HCT116 (cell line): ENCODE measurements around the gene SPTBN1.

Experiments used
- CTCF ChIP-seq, 3 experiments: fragments of 200-600 bp in 1 of 3; sonication (generic) in 1 of 3; IDR thresholded peaks in 2 of 3; conservative IDR thresholded peaks in 1 of 3; 2 replicates each; pipeline ENCODE4 v1.5.1; 2012 to 2017; ENCODE audit warnings: low read depth in 2 of 3, low read length in 2 of 3, antibody characterized with exemption in 1 of 3, borderline replicate concordance in 1 of 3, control low read depth in 1 of 3, mild to moderate bottlenecking in 1 of 3, mixed read lengths in 1 of 3, mixed run types in 1 of 3, moderate library complexity in 1 of 3; ENCODE audit not compliant: insufficient read depth in 1 of 3
- EZH2 ChIP-seq: fragments of 200-600 bp; sonication (generic); IDR thresholded peaks from 2 replicates; pipeline ENCODE4 v1.6.1; 2017; ENCODE audit warnings: antibody characterized with exemption, mixed run types
- EZH2phosphoT487 ChIP-seq: fragments of 200-600 bp; IDR thresholded peaks from 2 replicates; pipeline ENCODE4 v1.6.1; 2018; ENCODE audit warnings: antibody characterized with exemption, borderline replicate concordance
- MAX ChIP-seq: IDR thresholded peaks from 2 replicates; pipeline ENCODE4 v1.6.1; 2012
- POLR2A ChIP-seq: IDR thresholded peaks from 2 replicates; pipeline ENCODE4 v1.7.0; 2011; ENCODE audit warnings: borderline replicate concordance; ENCODE audit not compliant: insufficient read depth, insufficient read length; ENCODE audit errors: extremely low read depth
- POLR2AphosphoS5 ChIP-seq: IDR thresholded peaks from 2 replicates; pipeline ENCODE4 v1.6.1; 2011; ENCODE audit warnings: mild to moderate bottlenecking, low read depth, low read length, moderate library complexity
- RAD21 ChIP-seq: IDR thresholded peaks from 2 replicates; pipeline ENCODE4 v1.6.1; 2012; ENCODE audit warnings: low read depth, mild to moderate bottlenecking
- SP1 ChIP-seq: IDR thresholded peaks from 2 replicates; pipeline ENCODE4 v1.6.1; 2012; ENCODE audit warnings: low read depth
- ZNF274 ChIP-seq: fragments of 200-500 bp; sonication (Bioruptor generic); IDR thresholded peaks from 2 replicates; pipeline ENCODE4 v1.6.1; 2014; ENCODE audit warnings: mild to moderate bottlenecking, low read depth, low read length, inconsistent platforms
- TF ChIP-seq, protein P1 (sequence below): IDR thresholded peaks from 2 replicates; pipeline ENCODE4 v1.6.1; 2012; ENCODE audit warnings: low read depth
- TF ChIP-seq, protein P2 (sequence below): IDR thresholded peaks from 2 replicates; pipeline ENCODE4 v1.6.1; 2012

GRCh38 chr2:54430649-54431048 is 25.5 kb upstream of the SPTBN1 start:
- TF ChIP-seq CTCF (IDR thresholded peaks at IDR 0.05 in 2 of 3, conservative IDR thresholded peaks at IDR 0.05 in 1 of 3; ENCODE audit: borderline replicate concordance in 1 of 3, insufficient read depth in 1 of 3, low read depth in 2 of 3, low read length in 2 of 3) (no peak), POLR2A (no peak), POLR2AphosphoS5 (no peak), ZNF274 (no peak), MAX (no peak), EZH2 (no peak), RAD21 (no peak), EZH2phosphoT487 (no peak), SP1 (no peak)
- TF ChIP-seq, protein P1, sequence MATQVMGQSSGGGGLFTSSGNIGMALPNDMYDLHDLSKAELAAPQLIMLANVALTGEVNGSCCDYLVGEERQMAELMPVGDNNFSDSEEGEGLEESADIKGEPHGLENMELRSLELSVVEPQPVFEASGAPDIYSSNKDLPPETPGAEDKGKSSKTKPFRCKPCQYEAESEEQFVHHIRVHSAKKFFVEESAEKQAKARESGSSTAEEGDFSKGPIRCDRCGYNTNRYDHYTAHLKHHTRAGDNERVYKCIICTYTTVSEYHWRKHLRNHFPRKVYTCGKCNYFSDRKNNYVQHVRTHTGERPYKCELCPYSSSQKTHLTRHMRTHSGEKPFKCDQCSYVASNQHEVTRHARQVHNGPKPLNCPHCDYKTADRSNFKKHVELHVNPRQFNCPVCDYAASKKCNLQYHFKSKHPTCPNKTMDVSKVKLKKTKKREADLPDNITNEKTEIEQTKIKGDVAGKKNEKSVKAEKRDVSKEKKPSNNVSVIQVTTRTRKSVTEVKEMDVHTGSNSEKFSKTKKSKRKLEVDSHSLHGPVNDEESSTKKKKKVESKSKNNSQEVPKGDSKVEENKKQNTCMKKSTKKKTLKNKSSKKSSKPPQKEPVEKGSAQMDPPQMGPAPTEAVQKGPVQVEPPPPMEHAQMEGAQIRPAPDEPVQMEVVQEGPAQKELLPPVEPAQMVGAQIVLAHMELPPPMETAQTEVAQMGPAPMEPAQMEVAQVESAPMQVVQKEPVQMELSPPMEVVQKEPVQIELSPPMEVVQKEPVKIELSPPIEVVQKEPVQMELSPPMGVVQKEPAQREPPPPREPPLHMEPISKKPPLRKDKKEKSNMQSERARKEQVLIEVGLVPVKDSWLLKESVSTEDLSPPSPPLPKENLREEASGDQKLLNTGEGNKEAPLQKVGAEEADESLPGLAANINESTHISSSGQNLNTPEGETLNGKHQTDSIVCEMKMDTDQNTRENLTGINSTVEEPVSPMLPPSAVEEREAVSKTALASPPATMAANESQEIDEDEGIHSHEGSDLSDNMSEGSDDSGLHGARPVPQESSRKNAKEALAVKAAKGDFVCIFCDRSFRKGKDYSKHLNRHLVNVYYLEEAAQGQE: no peak
- TF ChIP-seq, protein P2, sequence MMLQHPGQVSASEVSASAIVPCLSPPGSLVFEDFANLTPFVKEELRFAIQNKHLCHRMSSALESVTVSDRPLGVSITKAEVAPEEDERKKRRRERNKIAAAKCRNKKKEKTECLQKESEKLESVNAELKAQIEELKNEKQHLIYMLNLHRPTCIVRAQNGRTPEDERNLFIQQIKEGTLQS: no peak
